ENCODE data around the gene TTC33.

- TF ChIP-seq CTCF (conservative IDR thresholded peaks at IDR 0.05), result no peak
- no peak for TF ChIP-seq EZH2 (IDR thresholded peaks at IDR 0.05; ENCODE audit: low read depth)
These were observed 24.4 kb upstream of the TTC33 start for GRCh38 chr5:40780199-40780598.
